ENCODE data around the gene KCTD5. TPM values are rescaled to one million over a fixed set of nuclear protein-coding genes. Genes with fewer than 3 reads are reported as not detected.
"Not testable (repeated sequence)": the region's sequence is repeated elsewhere in the genome, so short reads cannot be mapped to it uniquely, and the experiment has no call there.

KCTD5 gene
- total and polyA plus RNA-seq, 5 experiments from 2014 or later = 10.8 to 25.5 (median 18.4) TPM

DNA sequence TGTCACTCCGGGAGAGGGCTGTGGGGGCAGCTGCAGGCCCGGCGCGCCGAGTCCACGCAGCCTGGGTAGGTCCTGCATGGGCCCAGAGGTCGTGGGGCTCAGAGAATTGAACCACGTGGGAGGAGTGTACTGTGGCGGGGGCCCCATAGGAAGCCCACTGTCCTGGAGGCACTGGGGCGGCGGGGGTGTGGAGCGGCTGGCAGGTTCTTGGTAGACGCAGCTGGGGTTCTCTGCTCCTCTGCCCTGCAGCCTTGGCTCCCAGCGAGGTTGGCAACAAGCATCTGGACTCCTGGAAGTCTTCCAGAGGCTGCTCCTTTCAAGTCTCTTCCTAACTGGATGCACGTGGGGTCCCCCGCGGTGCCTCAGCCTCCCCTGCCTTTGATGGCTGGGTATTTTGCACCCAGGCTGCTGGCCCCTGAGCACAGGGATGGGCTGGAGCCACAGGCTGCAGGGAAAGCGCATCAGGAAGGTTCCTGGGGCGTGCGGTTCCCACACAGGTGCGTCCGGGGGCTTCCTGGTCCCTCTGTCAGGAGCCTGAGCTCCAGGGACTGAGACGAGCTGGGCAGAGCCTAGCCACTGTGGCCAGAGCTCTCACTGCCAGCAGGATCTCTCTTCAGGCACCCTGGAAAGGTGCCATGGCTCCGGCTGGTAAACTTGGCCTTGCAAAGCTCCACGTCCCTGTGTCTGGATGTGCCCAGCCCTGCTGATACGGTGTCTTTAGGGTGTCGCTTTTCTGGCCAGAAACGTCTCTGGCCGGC is 9.3 kb downstream of the KCTD5 start:
- Mint-ChIP-seq H3K27ac (no peak overlapping the region), H3K36me3 (peaks cover 0 to 7% (median 0%) of the 10 kb centered on the region in 3 donors), H3K9me3 (no peaks in the 10 kb centered on the region), H3K4me3 (no peak overlapping the region), H3K4me1 (peaks cover 10 to 25% (median 16%) of the 10 kb centered on the region in 4 donors), H3K27me3 (no peaks in the 10 kb centered on the region)
- ATAC-seq (no peak), DNase-seq (no peak)
- POLR2A ChIA-PET = no interaction called here

DNA sequence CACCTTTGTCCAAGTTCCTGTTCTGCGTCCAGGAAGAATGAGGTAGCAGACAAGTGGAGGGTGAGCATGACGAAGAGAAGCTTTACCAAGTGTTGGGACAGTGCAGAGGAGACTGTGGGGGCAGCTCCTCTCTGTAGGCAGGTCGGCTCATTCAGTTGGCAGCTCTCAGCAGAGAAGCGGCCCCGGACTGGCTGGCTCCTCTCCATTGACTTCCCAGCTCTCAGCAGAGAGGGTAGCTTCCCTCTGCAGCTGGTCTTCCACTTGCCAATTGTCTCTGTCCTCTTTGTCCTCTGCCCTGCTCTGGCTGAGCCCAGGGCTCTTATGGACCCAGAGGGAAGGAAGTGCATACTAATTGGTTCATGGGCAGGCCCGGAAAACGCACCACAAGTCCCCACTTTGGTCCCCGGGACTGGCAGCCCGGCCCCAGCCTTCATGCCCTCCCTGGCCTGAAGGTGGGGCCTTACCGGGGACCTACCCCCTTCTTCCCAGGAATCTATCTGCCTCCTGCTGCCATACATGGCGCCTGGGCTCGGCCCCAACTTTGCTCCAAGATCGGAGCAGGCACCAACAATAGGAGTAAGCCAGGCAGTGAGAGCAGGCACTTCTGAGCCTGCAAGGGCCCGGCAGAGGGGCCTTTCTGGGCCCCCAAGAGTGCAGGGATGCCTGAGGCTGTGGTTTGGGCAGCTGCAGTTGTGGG is 10.1 kb downstream of the KCTD5 start:
- Mint-ChIP-seq H3K36me3 (peaks cover 0 to 14% (median 0%) of the 10 kb centered on the region in 3 donors), H3K27ac (no peak overlapping the region), H3K9me3 (no peaks in the 10 kb centered on the region), H3K4me3 (no peak overlapping the region), H3K27me3 (no peaks in the 10 kb centered on the region), H3K4me1 (peaks cover 5 to 18% (median 9%) of the 10 kb centered on the region in 4 donors)
- POLR2A ChIA-PET = no interaction called here
- ATAC-seq (no peak), DNase-seq (peak in 1 of 10 donors; percentile 56)

DNA sequence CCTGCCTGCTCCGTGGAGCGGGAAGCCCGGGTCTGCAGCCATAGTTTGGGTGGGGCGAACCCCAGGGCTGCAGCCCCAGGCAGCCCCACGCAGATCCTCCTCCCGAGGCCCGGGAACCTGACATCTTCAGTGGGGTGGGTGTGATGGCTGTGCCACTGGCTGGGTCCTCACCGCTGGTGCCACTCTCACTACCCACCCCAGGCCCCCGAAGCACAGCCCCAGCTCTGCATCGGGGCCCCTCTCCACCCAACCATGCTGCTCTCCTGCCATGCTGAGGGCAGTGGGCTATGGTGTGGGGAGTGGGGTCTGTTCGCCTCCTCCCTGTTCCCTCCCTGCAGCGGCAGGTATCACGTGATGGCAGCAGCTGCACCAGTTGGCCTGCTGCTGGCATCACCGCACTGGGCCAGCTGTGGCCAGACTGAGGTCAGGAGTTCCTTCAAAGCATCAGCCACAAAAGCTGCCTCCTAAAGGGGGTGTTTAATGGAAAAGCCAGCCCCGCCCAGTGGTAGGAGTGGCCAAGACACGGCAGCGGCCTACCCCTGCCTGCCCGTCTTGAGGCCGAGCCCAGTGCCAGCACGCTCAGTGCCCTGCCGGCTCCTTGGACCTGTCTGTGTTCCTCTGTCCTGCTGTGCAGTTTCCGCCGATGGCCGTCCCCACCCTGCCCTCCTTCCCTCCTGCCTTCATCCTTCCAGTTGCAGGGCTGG is 10.8 kb downstream of the KCTD5 start:
- Mint-ChIP-seq H3K27me3 (no peaks in the 10 kb centered on the region), H3K4me1 (peaks cover 4 to 12% (median 5%) of the 10 kb centered on the region in 4 donors), H3K4me3 (no peak overlapping the region), H3K9me3 (no peaks in the 10 kb centered on the region), H3K36me3 (peaks cover 0 to 19% (median 0%) of the 10 kb centered on the region in 3 donors), H3K27ac (peak overlapping the region in 1 of 10 donors; percentile 63)
- DNase-seq (peak in 1 of 10 donors; percentile 44), ATAC-seq (no peak)
- POLR2A ChIA-PET = no interaction called here

DNA sequence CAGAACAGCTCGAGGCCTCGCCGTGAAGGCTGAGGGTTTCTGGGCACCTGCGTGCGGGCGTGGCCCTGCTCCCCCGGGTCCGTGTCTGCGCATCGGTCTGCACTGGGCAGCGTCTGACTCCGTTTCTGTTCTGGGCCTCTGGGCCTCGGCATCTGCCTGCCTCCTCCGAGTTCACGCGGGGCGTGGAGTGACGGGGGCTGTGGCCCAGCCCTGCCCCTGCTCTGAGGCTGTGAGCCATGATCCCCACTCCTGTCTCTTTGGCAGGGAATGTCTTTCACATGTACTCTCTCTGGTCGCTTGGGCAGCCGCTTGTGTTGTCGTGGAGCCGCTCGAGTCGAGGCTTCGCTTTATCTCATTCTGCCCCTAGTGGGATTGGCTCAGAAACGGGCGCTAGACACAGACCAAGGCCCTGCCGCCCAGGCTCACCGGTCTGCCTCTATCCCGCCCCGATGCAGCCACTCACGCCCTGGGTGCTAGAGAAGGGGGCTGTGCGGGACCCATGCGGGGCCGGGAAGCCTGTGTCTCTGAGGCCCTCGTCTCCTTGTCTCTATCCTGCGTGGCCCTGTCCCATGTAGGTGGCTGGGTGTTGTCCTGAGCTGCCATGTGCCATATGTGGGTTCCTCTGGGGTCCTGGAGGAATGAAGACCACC is 14.4 kb downstream of the KCTD5 start:
- H3K27ac Mint-ChIP-seq, H3K9me3 Mint-ChIP-seq, H3K27me3 Mint-ChIP-seq, ATAC-seq, H3K4me1 Mint-ChIP-seq, H3K4me3 Mint-ChIP-seq, DNase-seq, POLR2A ChIA-PET: not testable (repeated sequence)
- peaks cover 0 to 34% (median 0%) of the 10 kb centered on the region in 3 donors for H3K36me3 Mint-ChIP-seq

DNA sequence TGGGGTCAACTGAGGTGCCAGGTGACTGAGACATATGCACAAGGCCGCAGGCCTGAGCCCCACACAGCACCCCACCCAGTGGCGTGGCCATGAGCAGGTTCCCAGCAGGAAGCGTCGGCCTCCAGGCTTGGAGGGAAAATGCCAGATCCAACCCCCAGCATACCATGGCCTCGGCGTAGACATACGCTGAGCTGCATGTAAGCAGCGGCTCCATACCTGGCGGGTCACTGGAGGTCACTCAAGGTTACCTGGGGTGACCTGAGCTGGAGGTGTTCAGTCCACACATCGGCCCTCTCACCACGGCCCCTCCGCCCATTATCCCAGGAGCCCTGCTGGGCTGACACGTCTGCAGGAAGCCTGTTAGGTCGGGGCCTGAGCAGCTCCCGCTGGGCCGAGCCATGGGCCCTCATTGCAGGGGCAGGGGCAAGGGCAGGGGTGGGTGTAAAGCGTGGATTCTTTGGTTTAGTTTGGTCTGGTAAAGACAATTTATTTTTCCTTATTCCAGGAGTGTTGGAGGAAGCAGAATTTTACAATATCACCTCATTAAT is 15.2 kb downstream of the KCTD5 start:
- DNase-seq (no peak), ATAC-seq (no peak)
- Mint-ChIP-seq H3K27ac (no peak overlapping the region), H3K4me3 (no peak overlapping the region), H3K36me3 (peaks cover 0 to 41% (median 0%) of the 10 kb centered on the region in 3 donors), H3K4me1 (peaks cover 0 to 1% (median 0%) of the 10 kb centered on the region in 4 donors), H3K9me3 (no peaks in the 10 kb centered on the region), H3K27me3 (no peaks in the 10 kb centered on the region)
- POLR2A ChIA-PET = interaction anchor here (0.6 kb wide), 1 partner anchor 1086 kb away, joined by 3 read pairs; no protein-coding TSS in a partner anchor

DNA sequence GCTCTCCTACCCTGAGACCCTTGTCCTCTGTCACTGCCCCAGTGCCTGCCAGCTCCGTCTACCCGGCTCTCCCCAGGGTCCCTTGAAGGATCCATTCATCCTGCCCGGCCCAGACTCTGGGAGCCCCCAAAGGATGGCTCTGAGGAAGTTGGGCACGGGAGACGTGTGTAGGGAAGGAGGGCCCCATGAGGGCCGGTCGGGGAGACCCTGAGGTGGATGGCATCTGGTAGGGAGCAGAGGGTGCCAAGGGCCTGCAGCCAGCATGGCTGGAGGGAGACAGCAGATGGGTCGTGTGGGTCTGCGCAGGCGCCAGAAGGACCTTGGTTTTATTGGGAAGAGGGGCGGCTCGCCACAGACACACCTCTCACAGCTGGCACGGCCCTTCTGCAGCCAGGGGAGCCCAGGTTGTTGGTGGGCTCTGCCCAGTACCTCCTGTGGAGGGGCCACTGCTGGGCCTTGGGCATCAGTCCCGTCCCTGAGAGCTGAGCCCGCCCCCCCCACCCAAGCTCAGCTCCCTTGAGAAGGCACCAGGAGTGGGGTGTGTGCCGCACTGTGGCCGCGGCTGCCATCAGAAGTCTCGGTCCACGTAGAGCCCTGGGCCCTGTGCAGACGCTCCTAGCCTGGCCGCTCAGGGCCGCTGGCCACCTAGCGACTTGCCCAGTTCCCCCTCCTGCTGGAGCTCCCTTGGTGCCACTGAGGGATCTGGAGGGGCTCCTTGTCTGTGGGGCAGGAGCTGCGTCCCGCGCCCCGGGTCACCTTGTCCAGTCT is 16.0 kb downstream of the KCTD5 start:
- Mint-ChIP-seq H3K36me3 (peaks cover 0 to 42% (median 0%) of the 10 kb centered on the region in 3 donors), H3K27ac (no peak overlapping the region), H3K27me3 (no peaks in the 10 kb centered on the region), H3K4me1 (peaks cover 0 to 1% (median 0%) of the 10 kb centered on the region in 4 donors), H3K9me3 (no peaks in the 10 kb centered on the region), H3K4me3 (no peak overlapping the region)
- POLR2A ChIA-PET = interaction anchor here (0.6 kb wide), 1 partner anchor 1087 kb away, joined by 3 read pairs; no protein-coding TSS in a partner anchor
- ATAC-seq (no peak), DNase-seq (no peak)

DNA sequence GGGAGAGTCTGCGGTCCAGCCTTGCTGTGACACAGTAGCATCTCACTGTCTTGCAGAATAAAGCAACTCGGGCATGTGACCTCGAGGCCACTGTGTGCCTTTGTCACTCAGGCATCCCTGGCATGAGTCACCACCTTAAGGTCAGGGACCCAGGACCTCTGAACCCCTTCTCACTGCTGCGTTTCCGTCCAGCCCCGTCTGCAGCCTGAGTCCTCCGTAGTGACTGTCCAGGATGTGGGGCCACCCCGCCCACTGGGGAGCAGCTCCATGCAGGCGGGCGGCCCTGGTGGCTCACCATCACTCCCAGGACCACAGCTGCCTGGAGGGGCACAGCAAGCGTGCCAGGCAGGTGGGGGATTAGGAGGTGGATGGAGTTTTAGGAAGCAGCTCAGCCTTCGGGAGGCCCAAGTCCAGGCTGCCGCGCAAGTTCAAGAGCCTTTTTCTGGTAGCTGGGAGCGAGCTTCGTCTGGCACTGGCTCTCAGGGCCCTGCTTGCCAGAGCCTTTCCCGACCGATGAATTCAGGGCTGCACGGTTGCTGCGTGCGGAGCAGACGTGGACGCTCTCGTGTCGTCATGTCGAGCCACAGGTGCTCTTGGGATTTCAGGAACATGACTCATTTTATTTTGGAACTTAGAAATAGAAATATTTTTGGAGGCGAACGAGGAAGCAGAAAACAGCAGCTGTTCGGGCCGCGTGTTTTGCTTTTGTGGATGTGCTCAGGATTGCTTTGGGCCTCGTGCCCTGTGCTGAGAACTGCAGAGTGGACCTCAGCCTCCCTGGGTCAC is 16.8 kb downstream of the KCTD5 start:
- Mint-ChIP-seq H3K4me1 (no peaks in the 10 kb centered on the region), H3K27me3 (no peaks in the 10 kb centered on the region), H3K36me3 (peaks cover 0 to 45% (median 0%) of the 10 kb centered on the region in 3 donors), H3K4me3 (no peak overlapping the region), H3K27ac (peak overlapping the region in 1 of 10 donors; percentile 44), H3K9me3 (no peaks in the 10 kb centered on the region)
- POLR2A ChIA-PET = no interaction called here
- ATAC-seq (no peak), DNase-seq (no peak)

DNA sequence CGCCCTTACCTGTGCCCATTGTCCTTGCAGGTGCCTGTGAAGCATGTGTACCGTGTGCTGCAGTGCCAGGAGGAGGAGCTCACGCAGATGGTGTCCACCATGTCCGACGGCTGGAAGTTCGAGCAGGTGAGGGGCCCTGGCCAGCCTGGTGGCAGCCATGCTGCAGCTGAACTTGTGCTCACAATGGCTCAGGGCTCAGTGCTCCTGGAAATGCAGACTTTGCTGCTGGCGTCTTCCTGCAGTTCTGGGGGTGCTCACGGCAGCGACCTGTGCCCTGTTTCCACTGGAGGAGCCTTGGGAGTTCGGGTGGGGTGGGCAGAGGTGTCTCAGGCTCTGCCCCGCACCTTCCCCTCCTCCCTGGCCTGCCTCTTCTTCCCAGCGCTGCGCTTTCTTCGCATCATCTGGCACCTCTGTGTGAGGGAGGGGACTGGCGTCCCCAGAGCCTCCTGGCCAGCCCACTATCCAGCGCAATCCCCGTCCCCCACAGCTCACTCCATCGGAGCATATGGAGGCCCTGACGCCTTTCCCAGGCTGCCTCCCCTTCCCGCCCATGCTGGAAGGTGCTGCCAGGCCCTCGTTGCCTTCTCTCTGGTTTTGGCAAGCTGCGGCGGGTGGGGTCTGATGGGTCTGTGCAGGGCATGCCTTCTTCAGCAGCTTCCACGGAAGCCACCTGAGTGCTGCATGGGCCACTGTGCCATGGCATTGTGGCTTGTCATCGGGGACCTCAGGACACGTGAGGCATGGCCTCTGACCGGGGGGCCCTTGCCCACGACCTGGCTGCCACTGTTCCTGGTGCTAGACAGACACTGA is 17.7 kb downstream of the KCTD5 start:
- POLR2A ChIA-PET = interaction anchor here (0.6 kb wide), 2 partner anchors 36 to 1572 kb away, joined by 3 to 4 read pairs; no protein-coding TSS in a partner anchor
- H3K4me3 Mint-ChIP-seq = no peak overlapping the region
- H3K9me3 Mint-ChIP-seq = no peaks in the 10 kb centered on the region
- H3K27ac Mint-ChIP-seq = peak overlapping the region in 1 of 10 donors; percentile 62
- ATAC-seq (no peak), DNase-seq (no peak)
- no peaks in the 10 kb centered on the region for H3K27me3 Mint-ChIP-seq
- peaks cover 0 to 48% (median 0%) of the 10 kb centered on the region in 3 donors for H3K36me3 Mint-ChIP-seq
- H3K4me1 Mint-ChIP-seq = no peaks in the 10 kb centered on the region

DNA sequence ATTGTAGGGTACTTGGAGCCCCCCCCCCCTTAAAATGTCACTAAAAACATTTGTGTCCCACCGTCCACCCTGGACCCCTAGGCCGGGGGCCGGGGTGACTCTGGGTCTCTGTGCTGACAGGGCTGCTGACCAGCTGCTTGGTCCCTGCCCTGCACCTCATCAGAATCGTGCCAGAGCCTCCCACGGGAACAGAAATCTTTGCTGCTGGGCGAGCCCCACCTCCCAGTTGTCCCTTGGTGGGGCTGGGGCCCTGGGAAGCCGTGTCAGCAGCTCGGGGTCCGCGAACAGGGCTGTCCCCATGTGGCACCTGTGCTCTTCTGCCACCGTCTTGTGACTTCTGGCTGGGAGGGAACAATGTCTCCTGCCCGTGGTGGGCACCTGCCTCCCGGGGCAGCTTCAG is 18.5 kb downstream of the KCTD5 start:
- DNase-seq = peak in 1 of 10 donors; percentile 58
- H3K27ac Mint-ChIP-seq = no peak overlapping the region
- H3K4me1 Mint-ChIP-seq = no peaks in the 10 kb centered on the region
- no peak for ATAC-seq
- H3K9me3 Mint-ChIP-seq = no peaks in the 10 kb centered on the region
- no peaks in the 10 kb centered on the region for H3K27me3 Mint-ChIP-seq
- H3K36me3 Mint-ChIP-seq = peaks cover 0 to 51% (median 0%) of the 10 kb centered on the region in 3 donors
- POLR2A ChIA-PET = interaction anchor here (0.6 kb wide), 2 partner anchors 35 to 1571 kb away, joined by 3 to 4 read pairs; no protein-coding TSS in a partner anchor
- no peak overlapping the region for H3K4me3 Mint-ChIP-seq

DNA sequence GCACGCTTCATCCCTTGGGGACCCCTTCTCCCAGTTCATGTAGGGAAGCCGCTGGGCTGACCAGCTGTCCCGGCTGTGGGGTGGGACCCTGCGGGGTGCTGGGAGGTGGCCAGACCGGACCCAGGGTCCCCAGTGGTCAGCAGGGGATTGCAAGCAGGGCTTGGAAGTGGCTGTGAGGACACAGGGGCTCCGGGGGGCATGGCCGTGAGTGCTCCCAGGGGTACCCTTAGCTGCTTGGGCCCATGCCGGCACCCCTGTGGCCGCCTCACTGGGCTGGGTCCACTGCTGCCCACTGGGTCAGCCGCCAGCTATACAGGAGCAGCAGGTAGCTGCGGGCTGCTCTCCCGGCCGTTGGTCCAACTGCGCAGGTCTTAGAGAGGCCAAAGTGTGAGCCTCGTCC is 18.9 kb downstream of the KCTD5 start:
- peaks cover 0 to 51% (median 0%) of the 10 kb centered on the region in 3 donors for H3K36me3 Mint-ChIP-seq

More for the DNA sequence above, 18.9 kb downstream of the KCTD5 start:
- Mint-ChIP-seq H3K9me3 (no peaks in the 10 kb centered on the region), H3K4me1 (no peaks in the 10 kb centered on the region), H3K27ac (no peak overlapping the region), H3K4me3 (no peak overlapping the region), H3K27me3 (no peaks in the 10 kb centered on the region)
- POLR2A ChIA-PET = no interaction called here
- peak in 1 of 10 donors; percentile 45 for DNase-seq
- ATAC-seq = no peak
